Peyer's patch (tissue), 4 donors: ENCODE data around the gene ANKRD53. TPM values are rescaled to one million over a fixed set of nuclear protein-coding genes. Genes with fewer than 3 reads are reported as not detected.
"Not testable (repeated sequence)": the region's sequence is repeated elsewhere in the genome, so short reads cannot be mapped to it uniquely, and the experiment has no call there.

Experiments
- DNase-seq, 3 donors: peaks; one replicate each; pipeline ENCODE4 v3.0.0-alpha.2; 2017 to 2019
- H3K27ac ChIP-seq, 4 donors: fragments of 200-600 bp; sonication (generic); one replicate each; pipeline ENCODE4 v1.5.1; 2016 to 2019
- H3K27me3 ChIP-seq, 2 donors: fragments of 200-600 bp; sonication (generic); one replicate each; pipeline ENCODE4 v1.5.1; 2019
- H3K36me3 ChIP-seq, 3 donors: fragments of 200-600 bp; sonication (generic); one replicate each; pipeline ENCODE4 v1.5.1; 2016 to 2019
- H3K4me1 ChIP-seq, 4 donors: fragments of 200-600 bp; sonication (generic); one replicate each; pipeline ENCODE4 v1.5.1; 2016 to 2019
- H3K4me3 ChIP-seq, 4 donors: fragments of 200-600 bp; sonication (generic); 1 replicate in 3 of 4; 2 replicates in 1 of 4; pipeline ENCODE4 v1.5.1; 2016 to 2019; ENCODE audit warnings: mild to moderate bottlenecking in 1 of 4
- H3K9me3 ChIP-seq, 4 donors: fragments of 200-600 bp; sonication (generic); one replicate each; pipeline ENCODE4 v1.5.1; 2016 to 2019; ENCODE audit warnings: mild to moderate bottlenecking in 1 of 4
- POLR2A ChIP-seq, 2 donors: fragments of 450-650 bp; IDR thresholded peaks; one replicate each; pipeline ENCODE4 v1.5.1; 2017; ENCODE audit warnings: antibody characterized with exemption in 2 of 2, mild to moderate bottlenecking in 2 of 2, moderate library complexity in 2 of 2
- total RNA-seq, 4 donors: library from RNA; depleted of rRNA; stranded (reverse); fragments of >200 nt; gene quantifications; one replicate each; pipeline ENCODE4 v1.1.0, GENCODE V29; 2016
- TF ChIP-seq, protein P1 (sequence below), 6 experiments: fragments of 450-650 bp in 4 of 6; fragments of 200-600 bp in 2 of 6; sonication (generic) in 1 of 6; IDR thresholded peaks; one replicate each; pipeline ENCODE4 v1.5.1; 2017 to 2019; ENCODE audit warnings: antibody characterized with exemption in 6 of 6, mild to moderate bottlenecking in 3 of 6, moderate library complexity in 1 of 6

The ANKRD53 gene
- total RNA-seq, 4 donors from 2014 or later = 3.5 TPM; not detected in 3

DNA sequence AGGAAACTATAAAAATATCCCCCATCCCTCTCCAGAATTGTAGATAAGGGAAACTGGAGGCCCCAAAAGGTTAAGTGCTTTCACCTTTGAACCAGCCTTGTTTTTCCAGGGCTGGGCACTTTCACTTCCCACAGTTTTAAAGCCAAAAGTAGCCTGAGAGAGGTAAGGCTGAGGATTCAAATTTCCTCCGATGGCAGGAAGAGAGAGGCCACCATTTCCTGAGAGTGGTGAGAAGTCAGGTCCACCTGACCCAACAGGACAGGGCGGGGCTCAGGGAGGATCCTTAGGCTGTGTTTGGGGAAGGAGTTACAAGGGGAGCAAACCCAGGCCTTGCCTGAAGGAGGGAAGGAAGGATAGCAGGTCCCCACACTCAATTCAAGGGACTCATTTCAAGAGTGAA lies 20.9 kb downstream of the ANKRD53 start:
- no peaks in the 10 kb centered on the region for H3K36me3 ChIP-seq
- DNase-seq = no peak
- peaks cover 0 to 20% (median 2%) of the 10 kb centered on the region in 4 donors for H3K4me1 ChIP-seq
- H3K9me3 ChIP-seq = peaks cover 0 to 3% (median 0%) of the 10 kb centered on the region in 4 donors
- no peaks in the 10 kb centered on the region for H3K27me3 ChIP-seq
- H3K4me3 ChIP-seq = no peak overlapping the region
- no peak overlapping the region for H3K27ac ChIP-seq
- TF ChIP-seq, protein P1, sequence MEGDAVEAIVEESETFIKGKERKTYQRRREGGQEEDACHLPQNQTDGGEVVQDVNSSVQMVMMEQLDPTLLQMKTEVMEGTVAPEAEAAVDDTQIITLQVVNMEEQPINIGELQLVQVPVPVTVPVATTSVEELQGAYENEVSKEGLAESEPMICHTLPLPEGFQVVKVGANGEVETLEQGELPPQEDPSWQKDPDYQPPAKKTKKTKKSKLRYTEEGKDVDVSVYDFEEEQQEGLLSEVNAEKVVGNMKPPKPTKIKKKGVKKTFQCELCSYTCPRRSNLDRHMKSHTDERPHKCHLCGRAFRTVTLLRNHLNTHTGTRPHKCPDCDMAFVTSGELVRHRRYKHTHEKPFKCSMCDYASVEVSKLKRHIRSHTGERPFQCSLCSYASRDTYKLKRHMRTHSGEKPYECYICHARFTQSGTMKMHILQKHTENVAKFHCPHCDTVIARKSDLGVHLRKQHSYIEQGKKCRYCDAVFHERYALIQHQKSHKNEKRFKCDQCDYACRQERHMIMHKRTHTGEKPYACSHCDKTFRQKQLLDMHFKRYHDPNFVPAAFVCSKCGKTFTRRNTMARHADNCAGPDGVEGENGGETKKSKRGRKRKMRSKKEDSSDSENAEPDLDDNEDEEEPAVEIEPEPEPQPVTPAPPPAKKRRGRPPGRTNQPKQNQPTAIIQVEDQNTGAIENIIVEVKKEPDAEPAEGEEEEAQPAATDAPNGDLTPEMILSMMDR (IDR thresholded peaks at IDR 0.05) = no peak
- TF ChIP-seq POLR2A (IDR thresholded peaks at IDR 0.05) = no peak

DNA sequence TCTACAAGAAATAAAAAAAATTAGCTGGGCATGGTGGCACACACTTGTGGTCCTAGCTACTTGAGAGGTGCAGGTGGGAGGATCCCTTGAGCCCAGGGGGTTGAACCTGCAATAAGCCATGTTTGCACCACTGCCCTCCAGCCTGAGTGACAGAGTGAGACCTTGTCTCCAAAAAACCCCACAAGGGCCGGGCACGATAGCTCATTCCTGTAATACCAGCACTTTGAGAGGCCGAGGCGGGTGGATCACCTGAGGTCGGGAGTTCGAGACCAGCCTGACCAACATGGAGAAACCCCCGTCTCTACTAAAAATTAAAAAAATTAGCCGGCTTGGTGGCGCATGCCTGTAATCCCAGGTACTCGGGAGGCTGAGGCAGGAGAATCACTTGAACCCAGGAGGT lies 21.5 kb downstream of the ANKRD53 start:
- not testable (repeated sequence) for H3K27ac ChIP-seq, H3K27me3 ChIP-seq, DNase-seq, H3K36me3 ChIP-seq, H3K9me3 ChIP-seq, H3K4me3 ChIP-seq
- H3K4me1 ChIP-seq = peaks cover 0 to 20% (median 2%) of the 10 kb centered on the region in 4 donors

DNA sequence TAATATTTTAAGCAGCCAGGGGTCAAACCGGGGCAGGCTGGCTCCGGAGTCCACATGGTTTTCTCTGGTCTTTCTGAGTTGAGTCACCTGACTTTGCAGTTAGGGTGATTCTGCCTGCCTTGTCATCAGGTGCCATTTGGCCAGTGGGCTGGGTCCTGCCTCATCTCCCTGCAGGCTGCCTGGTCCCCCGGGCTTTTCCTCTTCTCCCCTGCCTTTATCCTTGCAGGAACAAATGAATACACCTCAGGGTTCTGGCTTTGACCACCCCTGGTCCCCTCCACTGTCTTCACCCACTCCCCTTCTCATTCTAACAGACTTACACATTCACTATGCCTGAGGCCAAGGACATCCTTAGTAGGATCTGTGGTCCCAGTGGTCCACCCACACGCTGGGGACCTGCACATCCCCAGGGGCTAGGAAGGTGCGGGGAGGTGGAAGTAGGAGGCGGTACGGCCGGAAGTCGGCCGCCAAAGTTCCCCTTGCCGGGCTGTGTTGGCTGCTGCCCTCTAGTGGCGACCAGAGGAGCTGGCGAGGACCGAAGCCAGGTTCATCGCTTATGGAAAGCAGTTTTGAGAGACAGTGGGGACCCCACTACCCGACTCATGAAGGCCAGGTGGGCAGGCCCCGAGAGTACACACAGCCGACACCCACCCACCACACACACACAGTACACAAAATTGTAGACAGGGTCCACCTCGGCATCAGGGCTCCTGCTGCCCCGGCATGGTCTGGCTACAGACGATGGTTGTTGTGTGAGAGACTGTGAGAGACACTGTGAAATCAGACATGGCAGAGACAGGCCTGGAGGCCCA lies 22.6 kb downstream of the ANKRD53 start:
- Histone ChIP-seq H3K36me3 (no peaks in the 10 kb centered on the region), H3K27ac (peak overlapping the region in 2 of 4 donors; percentile 34 to 55), H3K4me3 (peak overlapping the region; percentile 5 to 44 (median 26)), H3K9me3 (peaks cover 0 to 3% (median 0%) of the 10 kb centered on the region in 4 donors), H3K4me1 (peaks cover 0 to 13% (median 2%) of the 10 kb centered on the region in 4 donors), H3K27me3 (no peaks in the 10 kb centered on the region)
- peak; percentile 73 to 91 (median 82) for DNase-seq
- no peak for TF ChIP-seq POLR2A (IDR thresholded peaks at IDR 0.05)
- TF ChIP-seq, protein P1 (IDR thresholded peaks at IDR 0.05) = peak; percentile 64 to 97 (median 84)

DNA sequence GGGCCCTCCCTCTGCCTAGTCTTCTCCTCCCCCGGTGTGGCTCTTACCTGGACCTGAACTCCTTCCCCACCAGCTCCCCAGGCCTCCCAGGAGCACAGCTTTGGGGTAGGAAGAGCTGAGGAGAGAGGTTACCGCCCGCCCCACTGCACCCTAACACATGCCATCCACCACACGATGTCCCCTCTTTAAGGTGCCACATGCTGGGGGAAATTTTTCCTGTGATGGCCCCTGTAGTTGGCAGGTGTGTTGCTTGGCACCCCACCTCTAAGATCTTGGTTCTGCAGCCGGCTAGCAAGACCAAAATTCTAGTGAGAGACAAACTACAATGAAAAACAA lies 23.1 kb downstream of the ANKRD53 start:
- no peaks in the 10 kb centered on the region for H3K36me3 ChIP-seq
- H3K4me3 ChIP-seq = no peak overlapping the region
- no peaks in the 10 kb centered on the region for H3K27me3 ChIP-seq
- no peak for TF ChIP-seq POLR2A (IDR thresholded peaks at IDR 0.05)
- TF ChIP-seq, protein P1 (IDR thresholded peaks at IDR 0.05) = no peak
- peaks cover 0 to 13% (median 2%) of the 10 kb centered on the region in 4 donors for H3K4me1 ChIP-seq
- no peak for DNase-seq
- peaks cover 0 to 3% (median 0%) of the 10 kb centered on the region in 4 donors for H3K9me3 ChIP-seq
- H3K27ac ChIP-seq = peak overlapping the region in 1 of 4 donors; percentile 55

DNA sequence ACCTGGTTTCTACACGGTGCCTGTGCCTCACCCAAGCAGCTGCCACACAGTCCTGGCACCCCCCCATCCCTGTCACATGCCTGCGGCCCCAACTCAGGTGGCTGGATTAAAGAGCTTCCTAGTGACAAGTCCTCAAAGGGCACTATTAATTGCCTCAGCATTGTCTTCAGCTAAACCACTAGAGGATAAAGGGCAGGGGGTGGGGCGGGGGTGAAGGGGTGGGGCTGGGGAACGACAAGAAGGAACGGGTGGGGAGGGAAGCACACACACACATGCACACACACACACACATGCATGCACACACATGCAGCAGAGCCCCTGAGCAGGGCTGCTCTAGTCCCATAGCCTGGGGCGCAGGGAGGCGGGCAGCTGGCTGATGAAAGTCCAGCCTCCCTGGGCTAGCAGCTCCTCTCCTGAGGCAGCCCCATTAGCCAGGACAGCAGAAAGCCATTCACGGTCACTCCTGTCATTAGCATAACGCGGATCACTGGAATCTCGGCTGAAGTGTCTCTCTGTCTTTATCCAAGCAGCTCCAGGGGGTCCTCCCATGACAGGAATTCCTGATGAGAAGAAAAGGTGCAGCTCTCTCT lies 23.6 kb downstream of the ANKRD53 start:
- Histone ChIP-seq H3K27me3 (no peaks in the 10 kb centered on the region), H3K4me3 (no peak overlapping the region), H3K36me3 (no peaks in the 10 kb centered on the region), H3K9me3 (peaks cover 0 to 3% (median 0%) of the 10 kb centered on the region in 4 donors), H3K4me1 (peaks cover 0 to 13% (median 2%) of the 10 kb centered on the region in 4 donors), H3K27ac (peak overlapping the region in 1 of 4 donors; percentile 55)
- peak in 1 of 3 donors; percentile 60 for DNase-seq
- TF ChIP-seq POLR2A (IDR thresholded peaks at IDR 0.05) = no peak
- TF ChIP-seq, protein P1 (IDR thresholded peaks at IDR 0.05) = no peak

DNA sequence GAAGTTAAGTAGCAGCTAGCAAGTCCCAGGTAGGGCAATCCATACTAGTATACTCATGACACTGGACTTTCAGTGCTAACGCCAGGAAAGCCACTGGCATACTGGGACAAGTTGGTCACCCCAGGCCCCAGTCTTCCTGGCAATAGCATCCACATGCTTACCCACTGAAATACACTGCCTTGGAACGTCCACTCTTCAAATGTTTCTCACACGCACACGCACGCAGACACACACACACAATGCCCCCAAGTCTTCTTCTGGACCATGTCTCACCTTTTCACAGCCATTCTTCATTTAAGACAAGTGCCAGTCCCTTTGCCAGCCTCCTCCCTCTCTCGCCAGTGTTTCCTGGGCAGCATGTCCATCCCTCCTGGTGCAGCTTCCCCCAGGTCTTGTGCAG lies 25.0 kb downstream of the ANKRD53 start:
- Histone ChIP-seq H3K27ac (no peak overlapping the region), H3K27me3 (no peaks in the 10 kb centered on the region), H3K4me1 (peaks cover 0 to 13% (median 2%) of the 10 kb centered on the region in 4 donors), H3K9me3 (peaks cover 0 to 3% (median 0%) of the 10 kb centered on the region in 4 donors), H3K4me3 (no peak overlapping the region), H3K36me3 (no peaks in the 10 kb centered on the region)
- TF ChIP-seq, protein P1 (IDR thresholded peaks at IDR 0.05) = no peak
- no peak for TF ChIP-seq POLR2A (IDR thresholded peaks at IDR 0.05)
- no peak for DNase-seq
